Left ventricle myocardium inferior (tissue), 1 donor: ENCODE results near the gene SLFN5. TPM values are rescaled to one million over a fixed set of nuclear protein-coding genes. Genes with fewer than 3 reads are reported as not detected.
A peak's percentile ranks its signal among the peaks of the same experiment; 100 is the strongest.

Source experiments
- DNase-seq: peaks from one replicate; pipeline ENCODE4 v3.0.0-alpha.2; 2020
- H3K27ac ChIP-seq: fragments of 200-600 bp; replicated peaks from 2 replicates; pipeline ENCODE4 v1.8.0; 2021
- H3K27me3 ChIP-seq: fragments of 200-600 bp; 2 replicates; pipeline ENCODE4 v1.8.0; 2021; ENCODE audit warnings: low read depth
- H3K36me3 ChIP-seq: fragments of 200-600 bp; 2 replicates; pipeline ENCODE4 v1.8.0; 2021
- H3K4me1 ChIP-seq: fragments of 200-600 bp; 2 replicates; pipeline ENCODE4 v1.8.0; 2021
- H3K4me3 ChIP-seq: fragments of 200-600 bp; 2 replicates; pipeline ENCODE4 v1.8.0; 2021; ENCODE audit warnings: mild to moderate bottlenecking, moderate library complexity
- H3K9me3 ChIP-seq: fragments of 200-600 bp; replicated peaks from 2 replicates; pipeline ENCODE4 v1.8.0; 2021
- CTCF ChIP-seq: fragments of 200-600 bp; IDR thresholded peaks from 2 replicates; pipeline ENCODE4 v1.8.0; 2021; ENCODE audit warnings: antibody characterized with exemption, mild to moderate bottlenecking, borderline replicate concordance
- intact Hi-C: fragments of 100-400 bp; cut with micrococcal nuclease; formaldehyde crosslinking; loops from one replicate; pipeline ENCODE4 v1.11.0; 2022
- total RNA-seq: library from RNA; stranded (reverse); fragmentation: NEBNext Ultra II Directional; extraction: Animal tissue kit (Norgen Biotek cat#: 25700); gene quantifications from one replicate; pipeline ENCODE4 v1.2.1, GENCODE V29; 2021
- donor health status: DM: no; HTN: yes; CAD: no; lungs with severe emphysema.

SLFN5 gene
- total RNA-seq, 1 donor from 2014 or later = 8.6 TPM

GRCh38 chr17:35213412-35213940 lies 29.4 kb upstream of the SLFN5 start:
- Histone ChIP-seq H3K36me3 (no peaks in the 10 kb centered on the region), H3K9me3 (no peaks in the 10 kb centered on the region), H3K27ac (peak overlapping the region; percentile 71), H3K27me3 (no peaks in the 10 kb centered on the region), H3K4me1 (peaks cover 25% of the 10 kb centered on the region), H3K4me3 (no peak overlapping the region)
- no peak for TF ChIP-seq CTCF
- DNase-seq = no peak
- intact Hi-C loops = no loop called here

DNA sequence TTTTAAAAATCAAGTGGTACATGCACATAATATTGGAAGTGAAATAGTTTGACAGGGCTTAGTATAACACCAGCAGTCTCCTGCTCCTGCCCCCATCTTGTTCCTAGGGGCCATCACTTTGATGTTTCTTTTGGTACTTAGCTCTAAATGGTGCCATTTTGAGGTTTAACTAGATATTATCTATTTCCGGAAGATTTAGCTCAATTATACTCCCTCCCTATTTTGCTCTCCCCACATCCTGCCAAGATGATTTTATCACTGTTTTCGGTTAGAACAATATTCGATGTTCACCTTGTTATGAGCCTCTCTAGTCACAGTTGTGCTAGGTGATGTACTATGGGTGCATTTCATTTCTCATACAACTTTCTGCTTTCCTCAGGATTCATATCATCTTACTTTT lies 28.7 kb upstream of the SLFN5 start:
- TF ChIP-seq CTCF = no peak
- H3K4me3 ChIP-seq = no peak overlapping the region
- H3K9me3 ChIP-seq = no peaks in the 10 kb centered on the region
- peak overlapping the region; percentile 71 for H3K27ac ChIP-seq
- H3K27me3 ChIP-seq = no peaks in the 10 kb centered on the region
- DNase-seq = no peak
- H3K36me3 ChIP-seq = no peaks in the 10 kb centered on the region
- H3K4me1 ChIP-seq = peaks cover 25% of the 10 kb centered on the region
- intact Hi-C loops = no loop called here

- Histone ChIP-seq H3K27me3 (no peaks in the 10 kb centered on the region), H3K4me3 (no peak overlapping the region), H3K27ac (peak overlapping the region; percentile 71), H3K4me1 (peaks cover 30% of the 10 kb centered on the region), H3K9me3 (no peaks in the 10 kb centered on the region), H3K36me3 (no peaks in the 10 kb centered on the region)
- intact Hi-C loops = no loop called here
- DNase-seq = no peak
- TF ChIP-seq CTCF = no peak
Measured at GRCh38 chr17:35214631-35215273, 28.1 kb upstream of the SLFN5 start.

GRCh38 chr17:35217107-35217506 lies 25.8 kb upstream of the SLFN5 start:
- H3K4me3 ChIP-seq = no peak overlapping the region
- no peak for DNase-seq
- peaks cover 33% of the 10 kb centered on the region for H3K4me1 ChIP-seq
- no peaks in the 10 kb centered on the region for H3K36me3 ChIP-seq
- no peaks in the 10 kb centered on the region for H3K27me3 ChIP-seq
- H3K27ac ChIP-seq = no peak overlapping the region
- peaks cover 2% of the 10 kb centered on the region for H3K9me3 ChIP-seq
- TF ChIP-seq CTCF = no peak
- intact Hi-C loops = no loop called here

- Histone ChIP-seq H3K27me3 (peaks cover 4% of the 10 kb centered on the region), H3K36me3 (no peaks in the 10 kb centered on the region), H3K4me3 (no peak overlapping the region), H3K27ac (peak overlapping the region; percentile 76), H3K4me1 (peaks cover 20% of the 10 kb centered on the region), H3K9me3 (peaks cover 11% of the 10 kb centered on the region)
- DNase-seq = no peak
- intact Hi-C loops = no loop called here
- no peak for TF ChIP-seq CTCF
Measured at GRCh38 chr17:35218915-35219314, 24.0 kb upstream of the SLFN5 start.
